Keratinocyte (primary cell): ENCODE measurements around the gene SPOCD1. TPM values are rescaled to one million over a fixed set of nuclear protein-coding genes. Genes with fewer than 3 reads are reported as not detected.

Experiments used
- DNase-seq: peaks from one replicate; pipeline ENCODE4 v3.0.0-alpha.2; 2011; ENCODE audit warnings: low read depth, missing footprints, low spot score
- FAIRE-seq: peaks from 2 replicates; lab custom pipeline; 2011; peaks lifted over from hg19 to GRCh38; lab: Jason Lieb, UNC
- H2AFZ ChIP-seq: 2 replicates; pipeline ENCODE4 v1.6.0; 2012; ENCODE audit warnings: low read length, control low read depth, inconsistent platforms; ENCODE audit not compliant: control insufficient read depth
- H3K27ac ChIP-seq: 2 replicates; pipeline ENCODE4 v1.5.1; 2011; ENCODE audit warnings: low read length; ENCODE audit not compliant: control insufficient read depth, insufficient read depth
- H3K27me3 ChIP-seq: 3 replicates; pipeline ENCODE4 v1.6.0; 2011; ENCODE audit warnings: low read length; ENCODE audit not compliant: control insufficient read depth, insufficient read depth; ENCODE audit errors: extremely low read depth
- H3K36me3 ChIP-seq, 2 experiments: 2 replicates in 1 of 2; 3 replicates in 1 of 2; pipeline ENCODE4 v1.5.1; 2011; ENCODE audit warnings: low read length in 2 of 2, mild to moderate bottlenecking in 1 of 2; ENCODE audit not compliant: control insufficient read depth in 2 of 2, insufficient read depth in 2 of 2; ENCODE audit errors: extremely low read depth in 1 of 2
- H3K4me1 ChIP-seq: 3 replicates; pipeline ENCODE4 v1.5.1; 2011; ENCODE audit warnings: low read length; ENCODE audit not compliant: control insufficient read depth, insufficient read depth; ENCODE audit errors: extremely low read depth
- H3K4me2 ChIP-seq: 3 replicates; pipeline ENCODE4 v1.6.0; 2011; ENCODE audit warnings: low read depth, low read length; ENCODE audit not compliant: control insufficient read depth, insufficient read depth; ENCODE audit errors: extremely low read depth
- H3K4me3 ChIP-seq, 3 experiments: fragments of 200-600 bp in 1 of 3; sonication (generic) in 1 of 3; 2 replicates in 2 of 3; 3 replicates in 1 of 3; pipeline ENCODE4 v1.5.1; 2011 to 2016; ENCODE audit warnings: low read length in 3 of 3, mild to moderate bottlenecking in 3 of 3, control low read depth in 2 of 3, inconsistent platforms in 1 of 3, low read depth in 1 of 3, mixed read lengths in 1 of 3, mixed run types in 1 of 3, moderate library complexity in 1 of 3; ENCODE audit not compliant: control insufficient read depth in 2 of 3, insufficient read depth in 2 of 3; ENCODE audit errors: extremely low read depth in 1 of 3
- H3K79me2 ChIP-seq: 2 replicates; pipeline ENCODE4 v1.6.0; 2012; ENCODE audit warnings: low read length; ENCODE audit not compliant: control insufficient read depth, insufficient read depth
- H3K9ac ChIP-seq: 3 replicates; pipeline ENCODE4 v1.6.0; 2011; ENCODE audit warnings: low read length; ENCODE audit not compliant: control insufficient read depth, insufficient read depth; ENCODE audit errors: extremely low read depth
- H3K9me1 ChIP-seq: 3 replicates; pipeline ENCODE4 v1.6.0; 2011; ENCODE audit warnings: low read length; ENCODE audit not compliant: control insufficient read depth, insufficient read depth; ENCODE audit errors: extremely low read depth
- H3K9me3 ChIP-seq: 2 replicates; pipeline ENCODE4 v1.5.1; 2012; ENCODE audit warnings: low read depth, low read length; ENCODE audit not compliant: control insufficient read depth
- H4K20me1 ChIP-seq: 3 replicates; pipeline ENCODE4 v1.6.0; 2011; ENCODE audit warnings: low read length; ENCODE audit not compliant: control insufficient read depth, insufficient read depth; ENCODE audit errors: extremely low read depth
- EZH2 ChIP-seq: IDR thresholded peaks from one replicate; pipeline ENCODE4 v1.6.1; 2012; ENCODE audit warnings: inconsistent platforms, mild to moderate bottlenecking, low read length, moderate library complexity
- dilution Hi-C: fragments of 300-500 bp; cut with MboI; formaldehyde crosslinking; loops from one replicate; pipeline ENCODE4 v1.7.0; 2020; ENCODE audit warnings: low sequenced_read_pairs; ENCODE audit not compliant: extremely low pct_ligation_motif_present
- polyA plus RNA-seq, 5 experiments: library from polyadenylated mRNA; depleted of rRNA in 3 of 5; stranded (reverse) in 3 of 5; stranded (forward) in 1 of 5; unstranded in 1 of 5; fragments of >200 nt; gene quantifications; 1 replicate in 1 of 5; 2 replicates in 3 of 5; 3 replicates in 1 of 5; pipeline versions ENCODE4 v1.2.1 to v1.2.3, GENCODE V29; 2011 to 2012; ENCODE audit warnings: missing spikeins in 2 of 5, low read depth in 1 of 5, low replicate concordance in 1 of 5
- TF ChIP-seq, protein P1 (sequence below), 3 experiments: IDR thresholded peaks in 1 of 3; conservative IDR thresholded peaks in 1 of 3; optimal IDR thresholded peaks in 1 of 3; 2 replicates in 2 of 3; 3 replicates in 1 of 3; pipeline versions ENCODE3 to v1.5.1; 2011; ENCODE audit warnings: low read length in 3 of 3, mild to moderate bottlenecking in 3 of 3, moderate library complexity in 2 of 3, control low read depth in 1 of 3, inconsistent platforms in 1 of 3; ENCODE audit not compliant: insufficient read depth in 2 of 3; ENCODE audit errors: extremely low read depth in 1 of 3

SPOCD1 gene
- polyA plus RNA-seq, 1 donor (not counting 4 experiments of a cell fraction or from before 2014, with no cell fraction given) = 4.7 TPM

DNA sequence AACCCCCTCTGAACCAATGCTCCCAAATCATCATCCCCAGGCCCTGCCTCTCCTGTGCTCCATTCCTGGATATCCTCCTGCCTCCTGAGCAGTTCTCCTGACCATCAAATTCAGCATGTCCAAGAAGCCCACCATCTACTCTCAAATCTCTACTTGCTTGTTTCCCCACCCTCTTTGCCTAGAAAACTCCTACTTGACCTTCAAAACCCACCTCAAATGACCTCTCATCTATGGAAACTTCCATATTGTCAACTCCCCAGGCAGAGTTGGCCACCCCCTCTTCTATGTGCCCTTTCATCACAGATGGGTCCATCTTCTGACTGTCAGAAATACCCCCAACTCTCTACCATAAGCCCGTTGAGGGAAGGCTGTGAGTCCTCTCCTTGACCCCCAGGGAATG, 68.5 kb downstream of the SPOCD1 start:
- FAIRE-seq = no peak
- dilution Hi-C loops = no loop called here

DNA sequence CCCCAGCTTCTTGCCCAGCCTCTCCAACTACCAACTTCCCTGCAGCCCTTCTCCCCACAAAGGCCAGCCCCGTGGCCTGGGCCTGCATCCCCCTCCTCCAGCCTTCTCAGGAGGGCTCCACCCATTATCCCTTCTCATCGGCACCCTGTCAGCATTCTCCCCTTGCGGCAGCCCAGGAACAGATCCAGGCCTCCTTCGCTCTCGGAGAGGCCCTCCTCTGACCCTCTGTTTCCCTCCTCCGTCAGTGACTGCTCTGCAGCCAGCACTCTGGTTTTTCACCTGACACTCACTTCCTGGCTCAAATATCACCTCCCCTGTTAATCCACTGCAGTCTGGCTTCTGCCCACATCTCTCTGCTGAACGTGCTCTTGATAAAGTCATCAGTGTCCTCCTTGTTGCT, 69.1 kb downstream of the SPOCD1 start:
- Histone ChIP-seq H3K27me3 (peaks cover 5% of the 10 kb centered on the region), H4K20me1 (no peaks in the 10 kb centered on the region), H3K9ac (no peak overlapping the region), H3K4me3 (no peak overlapping the region), H2AFZ (no peak overlapping the region), H3K27ac (no peak overlapping the region), H3K9me1 (no peaks in the 10 kb centered on the region), H3K9me3 (no peaks in the 10 kb centered on the region), H3K4me2 (no peak overlapping the region), H3K36me3 (no peaks in the 10 kb centered on the region), H3K79me2 (no peaks in the 10 kb centered on the region), H3K4me1 (peaks cover 6% of the 10 kb centered on the region)
- TF ChIP-seq EZH2 = no peak
- TF ChIP-seq, protein P1, sequence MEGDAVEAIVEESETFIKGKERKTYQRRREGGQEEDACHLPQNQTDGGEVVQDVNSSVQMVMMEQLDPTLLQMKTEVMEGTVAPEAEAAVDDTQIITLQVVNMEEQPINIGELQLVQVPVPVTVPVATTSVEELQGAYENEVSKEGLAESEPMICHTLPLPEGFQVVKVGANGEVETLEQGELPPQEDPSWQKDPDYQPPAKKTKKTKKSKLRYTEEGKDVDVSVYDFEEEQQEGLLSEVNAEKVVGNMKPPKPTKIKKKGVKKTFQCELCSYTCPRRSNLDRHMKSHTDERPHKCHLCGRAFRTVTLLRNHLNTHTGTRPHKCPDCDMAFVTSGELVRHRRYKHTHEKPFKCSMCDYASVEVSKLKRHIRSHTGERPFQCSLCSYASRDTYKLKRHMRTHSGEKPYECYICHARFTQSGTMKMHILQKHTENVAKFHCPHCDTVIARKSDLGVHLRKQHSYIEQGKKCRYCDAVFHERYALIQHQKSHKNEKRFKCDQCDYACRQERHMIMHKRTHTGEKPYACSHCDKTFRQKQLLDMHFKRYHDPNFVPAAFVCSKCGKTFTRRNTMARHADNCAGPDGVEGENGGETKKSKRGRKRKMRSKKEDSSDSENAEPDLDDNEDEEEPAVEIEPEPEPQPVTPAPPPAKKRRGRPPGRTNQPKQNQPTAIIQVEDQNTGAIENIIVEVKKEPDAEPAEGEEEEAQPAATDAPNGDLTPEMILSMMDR (optimal IDR thresholded peaks at IDR 0.05 in 1 of 3, IDR thresholded peaks at IDR 0.05 in 1 of 3, conservative IDR thresholded peaks at IDR 0.05 in 1 of 3; ENCODE audit: extremely low read depth in 1 of 3, insufficient read depth in 2 of 3, low read length in 3 of 3) = no peak
- FAIRE-seq (no peak), DNase-seq (no peak)
- dilution Hi-C loops = no loop called here

More for the DNA sequence above, 68.5 kb downstream of the SPOCD1 start:
- TF ChIP-seq, protein P1 (optimal IDR thresholded peaks at IDR 0.05 in 1 of 3, IDR thresholded peaks at IDR 0.05 in 1 of 3, conservative IDR thresholded peaks at IDR 0.05 in 1 of 3; ENCODE audit: extremely low read depth in 1 of 3, insufficient read depth in 2 of 3, low read length in 3 of 3) = no peak
- no peak for TF ChIP-seq EZH2
- no peaks in the 10 kb centered on the region for H3K36me3 ChIP-seq
- no peak overlapping the region for H2AFZ ChIP-seq
- H3K9me1 ChIP-seq = no peaks in the 10 kb centered on the region
- no peak for DNase-seq
- H3K9me3 ChIP-seq = no peaks in the 10 kb centered on the region
- no peak overlapping the region for H3K27ac ChIP-seq
- no peak overlapping the region for H3K4me2 ChIP-seq
- no peak overlapping the region for H3K4me3 ChIP-seq
- no peaks in the 10 kb centered on the region for H3K79me2 ChIP-seq
- H4K20me1 ChIP-seq = no peaks in the 10 kb centered on the region
- no peak overlapping the region for H3K9ac ChIP-seq
- H3K4me1 ChIP-seq = peaks cover 6% of the 10 kb centered on the region
- H3K27me3 ChIP-seq = peaks cover 5% of the 10 kb centered on the region
